Measurements from ENCODE around the gene KANSL1.

GRCh38 chr17:46120537-46120936 is 72.7 kb downstream of the KANSL1 start:
- TF ChIP-seq CTCF (IDR thresholded peaks at IDR 0.05): no peak
- no peak for TF ChIP-seq POLR2A (IDR thresholded peaks at IDR 0.05)
